Measurements from ENCODE around the gene RAPGEF2. TPM values are rescaled to one million over a fixed set of nuclear protein-coding genes. Genes with fewer than 3 reads are reported as not detected.

The RAPGEF2 gene
- total RNA-seq, 1 donor from 2014 or later: 37.5 TPM

GRCh38 chr4:159134429-159134828 lies 31.6 kb downstream of the RAPGEF2 start:
- no peak for DNase-seq (ENCODE audit: low spot score)

GRCh38 chr4:159137176-159137575 lies 34.3 kb downstream of the RAPGEF2 start:
- no peak for DNase-seq (ENCODE audit: low spot score)

GRCh38 chr4:159138436-159138835 lies 35.6 kb downstream of the RAPGEF2 start:
- no peak for DNase-seq (ENCODE audit: low spot score)

- no peak for DNase-seq (ENCODE audit: low spot score)
Measured at GRCh38 chr4:159141193-159141592, 38.3 kb downstream of the RAPGEF2 start.

GRCh38 chr4:159142241-159142640 lies 39.4 kb downstream of the RAPGEF2 start:
- DNase-seq (ENCODE audit: low spot score): no peak

- no peak for DNase-seq (ENCODE audit: low spot score)
Measured at GRCh38 chr4:159142681-159143384, 40.0 kb downstream of the RAPGEF2 start.

- no peak for DNase-seq (ENCODE audit: low spot score)
Measured at GRCh38 chr4:159143687-159144086, 40.8 kb downstream of the RAPGEF2 start.

GRCh38 chr4:159144112-159144694 lies 41.3 kb downstream of the RAPGEF2 start:
- DNase-seq (ENCODE audit: low spot score): no peak

GRCh38 chr4:159145318-159145991 lies 42.6 kb downstream of the RAPGEF2 start:
- DNase-seq (ENCODE audit: low spot score): no peak

- no peak for DNase-seq (ENCODE audit: low spot score)
Measured at GRCh38 chr4:159145992-159146330, 43.1 kb downstream of the RAPGEF2 start.

- no peak for DNase-seq (ENCODE audit: low spot score)
Measured at GRCh38 chr4:159146488-159146887, 43.6 kb downstream of the RAPGEF2 start.

GRCh38 chr4:159148441-159148840 lies 45.6 kb downstream of the RAPGEF2 start:
- no peak for DNase-seq (ENCODE audit: low spot score)

- DNase-seq (ENCODE audit: low spot score): no peak
Measured at GRCh38 chr4:159149666-159150065, 46.8 kb downstream of the RAPGEF2 start.

- no peak for DNase-seq (ENCODE audit: low spot score)
Measured at GRCh38 chr4:159150396-159150795, 47.5 kb downstream of the RAPGEF2 start.

- DNase-seq (ENCODE audit: low spot score): no peak
Measured at GRCh38 chr4:159150821-159151390, 48.0 kb downstream of the RAPGEF2 start.

GRCh38 chr4:159151689-159152088 lies 48.8 kb downstream of the RAPGEF2 start:
- DNase-seq (ENCODE audit: low spot score): no peak

GRCh38 chr4:159152181-159152580 lies 49.3 kb downstream of the RAPGEF2 start:
- DNase-seq (ENCODE audit: low spot score): no peak

GRCh38 chr4:159153669-159154068 lies 50.8 kb downstream of the RAPGEF2 start:
- no peak for DNase-seq (ENCODE audit: low spot score)

GRCh38 chr4:159155119-159155518 lies 52.2 kb downstream of the RAPGEF2 start:
- no peak for DNase-seq (ENCODE audit: low spot score)

GRCh38 chr4:159158083-159158617 lies 55.3 kb downstream of the RAPGEF2 start:
- DNase-seq (ENCODE audit: low spot score): no peak

GRCh38 chr4:159158985-159159384 lies 56.1 kb downstream of the RAPGEF2 start:
- DNase-seq (ENCODE audit: low spot score): no peak

GRCh38 chr4:159159611-159160010 lies 56.7 kb downstream of the RAPGEF2 start:
- no peak for DNase-seq (ENCODE audit: low spot score)
